ENCODE measurements around the gene FUT7.
A peak's percentile ranks its signal among the peaks of the same experiment; 100 is the strongest.

FUT7 gene

GRCh38 chr9:137078701-137079400 is 47.0 kb upstream of the FUT7 start:
- Histone ChIP-seq H3K27ac (ENCODE audit: low read depth, low read length) (no peak overlapping the region), H3K9ac (ENCODE audit: low read length) (no peak overlapping the region), H4K20me1 (ENCODE audit: low read depth, low read length) (no peaks in the 10 kb centered on the region), H3K9me3 (ENCODE audit: insufficient read depth, low read length) (no peaks in the 10 kb centered on the region), H2AFZ (ENCODE audit: low read depth, low read length, severe bottlenecking) (no peak overlapping the region), H3K36me3 (ENCODE audit: low read length) (no peaks in the 10 kb centered on the region), H3K4me2 (ENCODE audit: low read depth, low read length, poor library complexity, severe bottlenecking) (peak overlapping the region; percentile 72), H3K27me3 (ENCODE audit: low read length) (no peaks in the 10 kb centered on the region), H3K9me2 (replicated peaks; ENCODE audit: insufficient read depth, low read length) (no peaks in the 10 kb centered on the region), H3F3A (ENCODE audit: insufficient read depth) (peaks cover 14% of the 10 kb centered on the region), H3K79me2 (ENCODE audit: insufficient read depth, low read length) (peaks cover 11% of the 10 kb centered on the region; the same call in 1 of the 2 replicates), H3K4me3 (ENCODE audit: insufficient read depth, low read length, poor library complexity, severe bottlenecking) (no peak overlapping the region)
- no peak for TF ChIP-seq EZH2phosphoT487 (conservative IDR thresholded peaks at IDR 0.05; ENCODE audit: low read length)
- no peak for TF ChIP-seq CTCF (IDR thresholded peaks at IDR 0.05; ENCODE audit: insufficient read depth, low read length, poor library complexity, severe bottlenecking)

GRCh38 chr9:137077758-137078693 is 46.1 kb upstream of the FUT7 start:
- Histone ChIP-seq H3K9me3 (ENCODE audit: insufficient read depth, low read length) (no peaks in the 10 kb centered on the region), H3K79me2 (ENCODE audit: insufficient read depth, low read length) (peaks cover 11% of the 10 kb centered on the region; the same call in 1 of the 2 replicates), H3K36me3 (ENCODE audit: low read length) (no peaks in the 10 kb centered on the region), H3K4me3 (ENCODE audit: insufficient read depth, low read length, poor library complexity, severe bottlenecking) (peak overlapping the region; percentile 89), H3K27me3 (ENCODE audit: low read length) (no peaks in the 10 kb centered on the region), H2AFZ (ENCODE audit: low read depth, low read length, severe bottlenecking) (peak overlapping the region; percentile 50), H3K27ac (ENCODE audit: low read depth, low read length) (peak overlapping the region; percentile 44; the same call in 1 of the 2 replicates), H3F3A (ENCODE audit: insufficient read depth) (peaks cover 14% of the 10 kb centered on the region; the same call in 1 of the 2 replicates), H3K9me2 (replicated peaks; ENCODE audit: insufficient read depth, low read length) (no peaks in the 10 kb centered on the region), H3K4me2 (ENCODE audit: low read depth, low read length, poor library complexity, severe bottlenecking) (peak overlapping the region; percentile 72), H3K9ac (ENCODE audit: low read length) (peak overlapping the region; percentile 83), H4K20me1 (ENCODE audit: low read depth, low read length) (no peaks in the 10 kb centered on the region)
- TF ChIP-seq EZH2phosphoT487 (conservative IDR thresholded peaks at IDR 0.05; ENCODE audit: low read length) (no peak), CTCF (IDR thresholded peaks at IDR 0.05; ENCODE audit: insufficient read depth, low read length, poor library complexity, severe bottlenecking) (no peak)

- Histone ChIP-seq H3K9ac (ENCODE audit: low read length) (peak within 1 kb of the TSS; percentile 83), H3K79me2 (ENCODE audit: insufficient read depth, low read length) (peaks cover 11% of the 10 kb centered on the region; the same call in 1 of the 2 replicates)
Observed at GRCh38 chr9:137077010-137077747, 45.3 kb upstream of the FUT7 start, which contains the start of gene UAP1L1. Gene UAP1L1 (plus strand): TSS chr9:137077517. CDS start chr9:137077533, 16 bp downstream.

More at GRCh38 chr9:137077010-137077747, 45.3 kb upstream of the FUT7 start, which contains the start of gene UAP1L1:
- Histone ChIP-seq H3K27ac (ENCODE audit: low read depth, low read length) (peak within 1 kb of the TSS; percentile 44; the same call in 1 of the 2 replicates), H2AFZ (ENCODE audit: low read depth, low read length, severe bottlenecking) (peak within 1 kb of the TSS; percentile 94), H3K4me2 (ENCODE audit: low read depth, low read length, poor library complexity, severe bottlenecking) (peak within 1 kb of the TSS; percentile 72), H3F3A (ENCODE audit: insufficient read depth) (peaks cover 14% of the 10 kb centered on the region; the same call in 1 of the 2 replicates), H3K4me3 (ENCODE audit: insufficient read depth, low read length, poor library complexity, severe bottlenecking) (peak within 1 kb of the TSS; percentile 89), H3K9me3 (ENCODE audit: insufficient read depth, low read length) (no peaks in the 10 kb centered on the region), H4K20me1 (ENCODE audit: low read depth, low read length) (no peaks in the 10 kb centered on the region), H3K9me2 (replicated peaks; ENCODE audit: insufficient read depth, low read length) (no peaks in the 10 kb centered on the region), H3K36me3 (ENCODE audit: low read length) (no peaks in the 10 kb centered on the region), H3K27me3 (ENCODE audit: low read length) (no peaks in the 10 kb centered on the region)
- no peak for TF ChIP-seq EZH2phosphoT487 (conservative IDR thresholded peaks at IDR 0.05; ENCODE audit: low read length)
- TF ChIP-seq CTCF (IDR thresholded peaks at IDR 0.05; ENCODE audit: insufficient read depth, low read length, poor library complexity, severe bottlenecking) = no peak

Data from SU-DHL-6 (cell line).